HepG2 (cell line): ENCODE results near the gene PPP2R2C. TPM values are rescaled to one million over a fixed set of nuclear protein-coding genes. Genes with fewer than 3 reads are reported as not detected.

ENCODE experiments used
- CHCHD3 ChIP-seq: sonication (generic); formaldehyde crosslinking; IDR thresholded peaks from 2 replicates; pipeline ENCODE4 v1.8.0; 2022; ENCODE audit warnings: mild to moderate bottlenecking, missing genetic modification reagents, moderate library complexity
- HNRNPK ChIP-seq: fragments of 200-400 bp; formaldehyde crosslinking; IDR thresholded peaks from 2 replicates; pipeline ENCODE4 v1.6.1; 2018; ENCODE audit warnings: low read length, low read depth, moderate library complexity, mild to moderate bottlenecking; ENCODE audit not compliant: poor library complexity, severe bottlenecking
- MTF1 ChIP-seq: sonication (generic); formaldehyde crosslinking; IDR thresholded peaks from 2 replicates; pipeline ENCODE4 v1.5.0; 2020; ENCODE audit warnings: missing genetic modification reagents
- NCOA5 ChIP-seq: sonication (generic); formaldehyde crosslinking; IDR thresholded peaks from 2 replicates; pipeline ENCODE4 v1.4.0; 2020; ENCODE audit warnings: missing genetic modification reagents
- NR1H2 ChIP-seq: sonication (generic); formaldehyde crosslinking; IDR thresholded peaks from 2 replicates; pipeline ENCODE4 v1.8.1; 2022; ENCODE audit warnings: low read depth, missing genetic modification reagents, borderline replicate concordance
- SMC3 ChIP-seq: IDR thresholded peaks from 2 replicates; pipeline ENCODE4 v1.6.1; 2011; ENCODE audit warnings: low read length, improper control_type of control experiment
- SNAPC2 ChIP-seq: sonication (generic); formaldehyde crosslinking; IDR thresholded peaks from 2 replicates; pipeline ENCODE4 v1.8.1; 2022; ENCODE audit warnings: mild to moderate bottlenecking, missing genetic modification reagents
- SOX13 ChIP-seq, 3 experiments: fragments of 450-650 bp in 1 of 3; sonication (generic) in 1 of 3; formaldehyde crosslinking in 1 of 3; IDR thresholded peaks in 2 of 3; conservative IDR thresholded peaks in 1 of 3; 2 replicates each; pipeline versions ENCODE4 v1.5.0 to v1.6.1; 2016 to 2020; ENCODE audit warnings: antibody characterized with exemption in 1 of 3, mild to moderate bottlenecking in 1 of 3, missing compliant biosample characterization in 1 of 3, missing genetic modification reagents in 1 of 3, moderate library complexity in 1 of 3
- TGIF2 ChIP-seq: IDR thresholded peaks from 2 replicates; pipeline ENCODE4 v1.6.1; 2016; ENCODE audit warnings: control low read depth, missing compliant biosample characterization
- TP53 ChIP-seq: sonication (generic); formaldehyde crosslinking; conservative IDR thresholded peaks from 2 replicates; pipeline ENCODE4 v1.4.0; 2020; ENCODE audit warnings: missing genetic modification reagents
- U2AF1 ChIP-seq: fragments of 200-400 bp; formaldehyde crosslinking; optimal IDR thresholded peaks from 2 replicates; pipeline ENCODE3; 2017; ENCODE audit warnings: mild to moderate bottlenecking, low read depth, low read length
- ZBTB21 ChIP-seq: sonication (generic); formaldehyde crosslinking; IDR thresholded peaks from 2 replicates; pipeline ENCODE4 v1.4.0; 2020; ENCODE audit warnings: missing genetic modification reagents
- ZBTB38 ChIP-seq: sonication (generic); formaldehyde crosslinking; IDR thresholded peaks from 2 replicates; pipeline ENCODE4 v1.5.1; 2020; ENCODE audit warnings: mild to moderate bottlenecking, missing genetic modification reagents
- ZFP36 ChIP-seq: fragments of 150-350 bp; IDR thresholded peaks from 2 replicates; pipeline ENCODE4 v1.6.1; 2018; ENCODE audit warnings: borderline replicate concordance, low read length, low read depth; ENCODE audit not compliant: partially characterized antibody
- ZNF121 ChIP-seq: sonication (generic); formaldehyde crosslinking; IDR thresholded peaks from 2 replicates; pipeline ENCODE4 v1.5.0; 2020; ENCODE audit warnings: mild to moderate bottlenecking, missing genetic modification reagents
- ZNF234 ChIP-seq: sonication (generic); formaldehyde crosslinking; conservative IDR thresholded peaks from 2 replicates; pipeline ENCODE4 v1.5.1; 2020; ENCODE audit warnings: mild to moderate bottlenecking, missing genetic modification reagents
- ZNF460 ChIP-seq: sonication (generic); formaldehyde crosslinking; IDR thresholded peaks from 2 replicates; pipeline ENCODE4 v1.5.1; 2020; ENCODE audit warnings: missing genetic modification reagents, mild to moderate bottlenecking, borderline replicate concordance
- ZNF569 ChIP-seq: sonication (generic); formaldehyde crosslinking; IDR thresholded peaks from 2 replicates; pipeline ENCODE4 v1.5.0; 2020; ENCODE audit warnings: mild to moderate bottlenecking, missing genetic modification reagents, moderate library complexity, borderline replicate concordance
- polyA plus RNA-seq, 8 experiments: library from polyadenylated mRNA; depleted of rRNA in 3 of 8; stranded (reverse) in 7 of 8; unstranded in 1 of 8; fragments of >200 nt; fragmentation: Illumina TruSeq in 4 of 8; extraction: Trizol in 4 of 8; gene quantifications; 2 replicates each; pipeline versions ENCODE4 v1.2.1 to v1.2.3, GENCODE V29; 2011 to 2016; ENCODE audit warnings: low read depth in 4 of 8, missing spikeins in 1 of 8, mixed read lengths in 1 of 8; ENCODE audit not compliant: insufficient read depth in 1 of 8
- total RNA-seq, 5 experiments: library from RNA; depleted of rRNA; stranded (reverse); fragments of >200 nt; fragmentation: Illumina TruSeq; extraction: Trizol; gene quantifications; 2 replicates each; pipeline ENCODE4 v1.2.3, GENCODE V29; 2016; ENCODE audit warnings: low read depth in 1 of 5
- TF ChIP-seq, protein P1 (sequence below): sonication (generic); formaldehyde crosslinking; IDR thresholded peaks from 2 replicates; pipeline ENCODE4 v1.5.1; 2020; ENCODE audit warnings: mild to moderate bottlenecking, missing genetic modification reagents
- TF ChIP-seq, protein P2 (sequence below): sonication (generic); formaldehyde crosslinking; IDR thresholded peaks from 2 replicates; pipeline ENCODE4 v1.8.0; 2022; ENCODE audit warnings: missing genetic modification reagents, mild to moderate bottlenecking, inconsistent platforms, borderline replicate concordance
- TF ChIP-seq, protein P3 (sequence below): IDR thresholded peaks from 2 replicates; pipeline ENCODE4 v1.6.1; 2016; ENCODE audit warnings: missing genetic modification reagents, missing compliant biosample characterization
- TF ChIP-seq, protein P4 (sequence below): sonication (generic); formaldehyde crosslinking; IDR thresholded peaks from 2 replicates; pipeline ENCODE4 v1.5.0; 2020; ENCODE audit warnings: missing genetic modification reagents, mild to moderate bottlenecking, borderline replicate concordance

Gene PPP2R2C
- total and polyA plus RNA-seq, 2 of the 13 experiments (the other 11 are each of a cell fraction or from before 2014, with no cell fraction given) = 0.60 to 8.6 TPM

DNA sequence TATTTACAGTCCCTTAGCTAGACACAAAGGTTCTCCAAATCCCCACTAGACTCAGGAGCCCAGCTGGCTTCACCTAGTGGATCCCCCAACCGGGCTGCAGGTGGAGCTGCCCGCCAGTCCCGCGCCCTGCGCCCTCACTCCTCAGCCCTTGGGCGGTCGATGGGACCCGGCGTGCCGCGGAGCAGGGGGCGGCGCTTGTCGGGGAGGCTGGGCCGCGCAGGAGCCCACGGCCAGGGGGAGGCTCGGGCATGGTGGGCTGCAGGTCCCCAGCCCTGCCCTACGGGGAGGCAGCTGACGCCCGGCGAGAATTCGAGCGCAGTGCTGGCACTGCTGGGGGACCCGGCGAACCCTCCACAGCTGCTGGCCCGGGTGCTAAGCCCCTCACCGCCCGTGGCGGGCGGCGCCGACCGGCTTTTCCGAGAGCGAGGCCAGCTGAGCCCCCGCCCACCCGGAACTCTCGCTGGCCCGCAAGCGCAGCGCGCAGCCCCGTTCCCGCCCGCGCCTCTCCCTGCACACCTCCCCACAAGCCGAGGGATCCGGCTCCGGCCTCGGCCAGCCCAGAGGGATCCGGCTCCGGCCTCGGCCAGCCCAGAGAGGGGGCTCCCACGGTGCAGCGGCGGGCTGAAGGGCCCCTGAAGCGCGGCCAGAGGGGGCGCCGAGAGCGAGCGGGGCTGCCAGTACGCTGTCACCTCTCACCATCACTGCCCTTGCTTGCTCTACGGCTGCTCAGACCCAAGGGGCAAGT, 163.3 kb downstream of the PPP2R2C start (continued):
- TF ChIP-seq, protein P1, sequence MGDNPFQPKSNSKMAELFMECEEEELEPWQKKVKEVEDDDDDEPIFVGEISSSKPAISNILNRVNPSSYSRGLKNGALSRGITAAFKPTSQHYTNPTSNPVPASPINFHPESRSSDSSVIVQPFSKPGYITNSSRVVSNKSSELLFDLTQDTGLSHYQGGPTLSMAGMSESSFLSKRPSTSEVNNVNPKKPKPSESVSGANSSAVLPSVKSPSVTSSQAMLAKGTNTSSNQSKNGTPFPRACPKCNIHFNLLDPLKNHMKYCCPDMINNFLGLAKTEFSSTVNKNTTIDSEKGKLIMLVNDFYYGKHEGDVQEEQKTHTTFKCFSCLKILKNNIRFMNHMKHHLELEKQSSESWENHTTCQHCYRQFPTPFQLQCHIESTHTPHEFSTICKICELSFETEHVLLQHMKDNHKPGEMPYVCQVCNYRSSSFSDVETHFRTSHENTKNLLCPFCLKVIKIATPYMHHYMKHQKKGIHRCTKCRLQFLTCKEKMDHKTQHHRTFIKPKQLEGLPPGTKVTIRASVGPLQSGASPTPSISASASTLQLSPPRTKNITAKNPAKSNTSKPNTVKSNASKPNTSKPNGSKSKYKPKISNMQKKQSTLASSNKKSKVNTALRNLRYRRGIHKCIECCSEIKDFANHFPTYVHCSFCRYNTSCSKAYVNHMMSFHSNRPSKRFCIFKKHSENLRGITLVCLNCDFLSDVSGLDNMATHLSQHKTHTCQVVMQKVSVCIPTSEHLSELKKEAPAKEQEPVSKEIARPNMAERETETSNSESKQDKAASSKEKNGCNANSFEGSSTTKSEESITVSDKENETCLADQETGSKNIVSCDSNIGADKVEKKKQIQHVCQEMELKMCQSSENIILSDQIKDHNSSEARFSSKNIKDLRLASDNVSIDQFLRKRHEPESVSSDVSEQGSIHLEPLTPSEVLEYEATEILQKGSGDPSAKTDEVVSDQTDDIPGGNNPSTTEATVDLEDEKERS (CRISPR knock-in tag) = no peak
- peak; percentile 12; the same call in 1 of the 2 replicates for TF ChIP-seq SMC3
- TF ChIP-seq NCOA5 = no peak
- TF ChIP-seq TGIF2 (CRISPR knock-in tag) = peak; percentile 38; the same call in 1 of the 2 replicates
- TF ChIP-seq SOX13 (IDR thresholded peaks at IDR 0.05) = no peak
- TF ChIP-seq SOX13 (CRISPR knock-in tag; conservative IDR thresholded peaks at IDR 0.05 in 1 of 2, IDR thresholded peaks at IDR 0.05 in 1 of 2) = 0 out of 4 replicates have a peak, but pooled peaks of 1 of the 2 experiments have one; percentile 25
- no peak for TF ChIP-seq ZFP36
- no peak for TF ChIP-seq ZBTB21 (CRISPR knock-in tag)
- no peak; the same call in 1 of the 2 replicates for TF ChIP-seq ZNF234 (CRISPR knock-in tag)
- no peak for TF ChIP-seq TP53 (CRISPR knock-in tag)
- no peak for TF ChIP-seq SNAPC2 (CRISPR knock-in tag)
- TF ChIP-seq CHCHD3 (CRISPR knock-in tag) = no peak
- TF ChIP-seq ZNF121 (CRISPR knock-in tag) = no peak
- no peak for TF ChIP-seq U2AF1
- TF ChIP-seq, protein P2, sequence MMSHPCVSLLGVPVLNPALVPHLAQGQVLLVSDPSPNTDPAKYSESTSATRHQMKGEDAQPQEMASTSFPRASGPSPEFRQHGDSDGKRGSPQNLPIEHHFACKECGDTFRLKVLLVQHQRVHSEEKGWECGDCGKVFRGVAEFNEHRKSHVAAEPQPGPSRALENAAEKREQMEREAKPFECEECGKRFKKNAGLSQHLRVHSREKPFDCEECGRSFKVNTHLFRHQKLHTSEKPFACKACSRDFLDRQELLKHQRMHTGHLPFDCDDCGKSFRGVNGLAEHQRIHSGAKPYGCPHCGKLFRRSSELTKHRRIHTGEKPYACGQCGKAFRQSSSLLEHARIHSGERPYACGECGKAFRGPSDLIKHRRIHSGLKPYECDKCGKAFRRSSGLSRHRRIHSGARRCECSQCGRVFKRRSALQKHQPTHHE (CRISPR knock-in tag) = no peak
- TF ChIP-seq ZNF569 = peak; percentile 78; the same call in 1 of the 2 replicates
- TF ChIP-seq ZBTB38 = no peak
- TF ChIP-seq, protein P3, sequence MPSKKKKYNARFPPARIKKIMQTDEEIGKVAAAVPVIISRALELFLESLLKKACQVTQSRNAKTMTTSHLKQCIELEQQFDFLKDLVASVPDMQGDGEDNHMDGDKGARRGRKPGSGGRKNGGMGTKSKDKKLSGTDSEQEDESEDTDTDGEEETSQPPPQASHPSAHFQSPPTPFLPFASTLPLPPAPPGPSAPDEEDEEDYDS (CRISPR knock-in tag) = no peak
- TF ChIP-seq HNRNPK = peak; percentile 77
- TF ChIP-seq ZNF460 (CRISPR knock-in tag) = no peak; the same call in 1 of the 2 replicates
- no peak for TF ChIP-seq MTF1
- TF ChIP-seq, protein P4, sequence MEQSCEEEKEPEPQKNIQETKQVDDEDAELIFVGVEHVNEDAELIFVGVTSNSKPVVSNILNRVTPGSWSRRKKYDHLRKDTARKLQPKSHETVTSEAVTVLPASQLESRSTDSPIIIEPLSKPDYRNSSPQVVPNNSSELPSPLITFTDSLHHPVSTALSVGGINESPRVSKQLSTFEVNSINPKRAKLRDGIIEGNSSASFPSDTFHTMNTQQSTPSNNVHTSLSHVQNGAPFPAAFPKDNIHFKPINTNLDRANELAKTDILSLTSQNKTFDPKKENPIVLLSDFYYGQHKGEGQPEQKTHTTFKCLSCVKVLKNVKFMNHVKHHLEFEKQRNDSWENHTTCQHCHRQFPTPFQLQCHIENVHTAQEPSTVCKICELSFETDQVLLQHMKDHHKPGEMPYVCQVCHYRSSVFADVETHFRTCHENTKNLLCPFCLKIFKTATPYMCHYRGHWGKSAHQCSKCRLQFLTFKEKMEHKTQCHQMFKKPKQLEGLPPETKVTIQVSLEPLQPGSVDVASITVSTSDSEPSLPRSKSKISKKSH (CRISPR knock-in tag) = no peak
- no peak; the same call in 1 of the 2 replicates for TF ChIP-seq NR1H2 (CRISPR knock-in tag)
